HG02970 (cell line): ENCODE measurements around the gene RECQL5.

Source experiments
- ATAC-seq: cut with Tn5 transposase; IDR thresholded peaks from one replicate; pipeline ENCODE4 v1.9.1; 2021; ENCODE audit warnings: mild to moderate bottlenecking, moderate library complexity, moderate number of reproducible peaks; ENCODE audit not compliant: unreplicated experiment, low FRiP score

RECQL5 gene

DNA sequence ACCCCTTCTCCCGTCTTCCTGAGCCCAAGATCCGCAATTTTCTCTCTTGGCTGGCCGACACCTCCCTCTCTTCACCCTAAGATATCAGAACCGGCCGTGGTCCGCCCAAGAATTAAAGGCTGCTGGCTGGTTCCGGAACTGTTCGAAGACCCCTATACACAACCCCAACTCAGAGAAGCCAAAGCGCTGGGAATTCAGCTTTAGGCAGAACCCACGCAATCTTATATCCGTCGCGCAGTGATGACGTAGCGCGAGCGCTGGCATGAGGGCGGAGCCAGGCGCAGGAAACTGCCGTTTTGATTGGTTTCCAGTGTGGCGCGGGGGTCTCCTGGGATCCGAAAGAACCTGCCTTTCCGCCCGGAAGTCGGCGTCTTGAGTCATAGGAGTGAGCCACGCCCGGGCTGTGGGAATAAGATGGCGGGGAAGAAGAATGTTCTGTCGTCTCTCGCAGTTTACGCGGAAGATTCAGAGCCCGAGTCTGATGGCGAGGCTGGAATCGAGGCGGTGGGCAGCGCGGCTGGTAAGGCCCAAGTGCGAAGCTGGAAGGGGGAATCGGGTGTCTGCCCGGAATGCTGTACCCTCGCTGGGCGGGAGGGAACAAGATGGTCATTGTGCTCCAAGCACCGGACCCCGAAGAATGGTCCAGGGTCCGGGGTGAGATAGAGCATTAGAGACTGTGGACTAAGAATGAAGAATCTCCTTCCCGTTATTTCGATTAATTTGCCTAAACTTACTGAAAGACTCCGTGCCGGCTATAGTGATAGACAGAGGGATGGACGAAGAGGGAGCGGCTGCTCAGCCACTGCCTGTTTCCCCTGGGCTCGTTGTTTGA, at the start of gene RECQL5, which contains the start of gene SAP30BP:
Gene RECQL5 (minus strand): TSS at position 196 of the 832 bp plus-strand sequence. CDS start 597 bp downstream, outside the sequence.
Gene SAP30BP (plus strand): TSS at position 380 of the 832 bp plus-strand sequence. CDS start 35 bp downstream, at position 415.
- peak; percentile 82 for ATAC-seq

DNA sequence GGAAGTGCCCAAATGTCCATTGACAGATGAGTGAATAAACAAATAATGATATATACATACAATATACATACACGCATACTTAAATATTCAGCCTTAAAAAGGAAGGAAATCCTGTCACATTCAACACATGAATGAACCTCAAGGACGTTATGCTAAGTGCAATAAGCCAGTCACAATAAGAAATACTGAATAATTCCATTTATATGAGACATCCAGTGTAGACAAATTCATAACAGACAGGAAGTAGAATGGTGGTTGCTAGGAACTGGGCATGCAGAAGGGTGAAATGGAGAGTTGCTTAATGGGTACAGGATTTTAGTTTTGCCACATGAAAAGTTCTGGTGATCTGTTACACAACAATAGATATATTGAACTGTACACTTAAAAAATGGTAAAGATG, 45.5 kb upstream of the RECQL5 start:
- no peak for ATAC-seq

DNA sequence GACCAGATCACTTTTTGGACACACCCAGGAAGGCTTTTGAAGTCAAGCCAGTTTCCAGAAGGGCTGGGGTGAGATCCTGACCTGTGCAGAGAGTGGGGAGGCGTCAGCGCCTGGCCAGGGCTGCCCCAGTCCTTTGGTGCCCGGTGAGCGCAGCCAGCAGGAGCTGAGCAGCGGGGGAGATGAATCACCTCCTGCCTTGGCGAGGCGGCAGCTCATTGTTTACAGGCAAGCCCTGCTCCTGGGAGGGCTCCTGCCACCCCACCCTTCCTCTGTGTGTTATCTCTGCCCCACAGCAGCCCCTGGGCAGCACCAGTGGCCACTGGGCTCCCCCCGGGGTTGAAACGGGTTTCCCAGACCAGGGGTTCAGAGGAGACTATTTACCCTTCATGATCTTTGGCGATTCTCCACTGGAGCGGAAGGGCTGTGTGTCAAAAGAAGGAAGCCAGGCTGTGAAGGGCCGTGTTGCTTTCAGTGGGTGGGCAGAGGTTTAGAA, 40.2 kb upstream of the RECQL5 start:
- no peak for ATAC-seq

DNA sequence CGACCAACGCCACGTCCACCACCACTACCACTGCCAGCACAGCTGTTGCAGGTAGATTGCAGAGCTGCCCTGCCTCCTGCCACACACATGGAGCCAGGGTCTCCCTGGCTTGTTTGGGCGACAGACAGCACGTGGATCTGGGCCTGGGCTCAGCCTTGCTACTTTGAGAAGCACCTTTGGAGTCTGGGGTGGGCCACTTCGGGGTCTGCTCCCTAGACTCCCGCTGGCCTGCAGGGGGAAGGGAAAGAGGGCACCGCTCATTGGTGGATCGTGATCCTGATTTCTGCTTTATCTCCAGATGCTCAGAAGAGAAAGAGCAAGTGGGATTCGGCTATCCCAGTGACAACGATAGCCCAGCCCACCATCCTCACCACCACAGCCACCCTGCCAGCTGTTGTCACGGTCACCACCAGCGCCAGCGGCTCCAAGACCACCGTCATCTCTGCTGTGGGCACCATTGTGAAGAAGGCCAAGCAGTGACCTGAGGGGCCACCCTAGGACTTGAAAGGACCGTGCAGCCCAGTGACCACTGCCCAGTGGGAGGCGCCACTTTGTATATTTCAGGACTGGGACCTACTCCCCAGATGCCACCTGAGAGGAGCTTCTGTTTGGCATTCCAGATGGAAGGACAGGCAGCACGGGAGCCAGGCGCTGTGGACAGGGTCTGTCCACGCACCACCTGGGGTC, 39.2 kb upstream of the RECQL5 start:
- no peak for ATAC-seq

DNA sequence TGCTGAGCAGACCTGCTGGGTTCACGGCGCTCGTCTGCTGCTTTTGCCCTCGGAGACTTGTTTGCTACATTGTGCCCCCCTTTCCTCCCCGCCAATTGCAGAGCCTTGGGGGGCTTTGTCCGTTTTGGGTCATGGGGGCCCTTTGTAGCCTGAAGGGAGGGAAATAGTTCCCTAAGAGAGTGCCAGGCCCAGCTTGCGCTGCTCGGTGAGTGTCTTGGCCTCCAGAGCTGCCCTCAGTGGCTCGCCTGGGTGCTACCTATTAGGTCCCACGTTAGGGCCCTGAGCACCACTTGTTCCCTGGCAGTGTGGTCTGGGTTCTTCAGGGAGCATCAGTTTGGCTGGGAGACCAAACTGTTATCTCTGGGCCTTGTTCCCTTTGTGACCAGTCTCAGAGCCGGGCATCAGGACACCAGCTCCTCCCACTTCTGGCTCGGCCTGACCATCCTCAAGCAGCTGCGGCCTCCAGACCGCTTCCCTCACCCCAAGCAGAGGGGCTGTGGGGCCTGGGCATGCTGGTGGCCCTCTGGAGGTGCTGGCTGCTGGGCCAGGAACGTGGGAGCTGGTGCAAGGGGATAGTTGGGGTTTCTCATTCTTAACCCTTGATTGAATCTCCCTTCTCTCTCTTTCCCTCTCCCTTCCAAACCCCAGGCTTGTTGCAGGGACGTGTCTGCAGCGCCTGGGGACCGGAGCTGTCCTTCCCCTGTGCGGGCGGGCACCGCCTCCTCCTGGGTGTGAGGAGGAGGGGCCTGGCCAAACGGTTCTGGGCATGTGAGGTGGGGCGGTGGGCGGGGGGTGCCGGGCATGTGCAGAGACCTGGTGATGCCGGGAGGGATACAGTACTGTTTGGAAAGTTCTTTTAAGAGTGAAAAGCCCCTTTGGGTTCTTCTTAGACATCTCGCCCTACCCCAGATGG, 38.3 kb upstream of the RECQL5 start:
- no peak for ATAC-seq

DNA sequence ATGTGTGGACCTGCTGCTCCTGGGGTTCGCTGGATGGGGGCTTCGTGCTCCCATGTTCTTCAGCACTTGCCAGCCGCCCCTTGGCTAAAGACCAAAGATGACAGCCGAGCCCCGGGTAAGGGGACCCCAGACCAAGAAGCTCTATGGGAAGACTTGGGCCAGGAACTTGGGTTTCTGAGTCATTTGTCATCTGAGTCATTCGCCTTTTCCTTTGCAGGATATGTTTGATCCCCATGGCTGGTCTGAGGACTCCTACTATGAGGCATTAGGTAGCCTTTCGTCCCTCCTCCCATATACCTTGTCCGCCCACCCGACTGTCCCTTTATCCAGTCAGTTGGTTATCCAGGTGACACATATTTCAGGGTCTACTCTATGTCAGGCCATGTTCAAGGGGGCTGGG, 36.6 kb upstream of the RECQL5 start:
- ATAC-seq: no peak

DNA sequence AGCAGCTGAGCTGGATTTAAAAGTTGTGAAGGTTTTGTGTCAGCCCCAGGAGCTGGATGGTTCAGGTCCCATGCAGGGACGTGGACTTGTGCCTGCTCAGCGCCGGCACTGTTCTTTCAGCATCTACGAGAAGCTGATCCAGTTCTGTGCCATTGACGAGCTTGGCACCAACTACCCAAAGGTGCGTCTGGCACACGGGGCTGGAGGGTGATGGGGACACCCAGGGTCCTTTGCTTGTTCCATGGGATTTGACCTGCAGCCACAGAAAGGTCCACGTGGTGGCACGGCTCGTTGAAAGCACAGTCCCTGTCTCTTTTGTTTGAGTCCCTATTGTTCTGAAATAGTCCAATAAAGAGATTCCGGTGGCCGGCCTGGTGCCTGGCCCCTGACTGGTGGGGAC, 36.2 kb upstream of the RECQL5 start:
- ATAC-seq: no peak

DNA sequence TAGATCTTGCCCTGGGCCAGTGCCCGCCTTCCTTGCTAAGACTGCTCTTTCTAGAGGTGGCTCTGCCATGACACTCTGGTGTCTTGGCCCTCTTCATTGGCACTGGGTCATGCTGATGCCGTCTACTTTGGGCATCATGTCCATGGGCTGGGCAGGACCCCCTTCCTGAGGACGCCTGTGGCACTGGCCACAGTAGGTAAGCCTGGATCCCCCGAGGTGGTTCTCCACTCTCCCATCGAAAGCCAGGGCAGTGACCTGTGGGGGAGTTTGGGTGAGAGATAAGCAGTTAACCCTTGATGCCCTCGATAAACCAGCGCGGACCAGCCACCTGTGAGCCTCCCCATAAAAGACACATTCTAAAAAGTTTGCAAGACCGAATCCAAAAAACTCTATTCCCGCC, 34.3 kb upstream of the RECQL5 start:
- no peak for ATAC-seq

DNA sequence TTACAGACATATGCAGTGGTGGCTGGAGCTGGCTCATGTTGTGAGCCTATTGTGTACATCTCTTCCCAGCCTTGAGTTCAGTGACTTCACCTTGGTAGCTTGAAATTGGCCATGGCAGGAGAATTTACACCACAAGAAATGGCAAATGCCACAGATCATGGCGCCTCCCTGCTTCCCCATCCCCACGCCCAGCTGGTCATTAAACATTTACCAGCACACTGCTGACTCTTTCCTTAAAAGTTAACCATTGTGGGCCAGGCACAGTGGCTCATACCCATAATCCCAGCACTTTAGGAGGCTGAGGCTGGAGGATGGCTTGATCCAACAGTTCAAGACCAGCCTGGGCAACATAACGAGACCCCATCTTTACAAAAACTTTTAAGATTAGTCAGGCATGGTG, 31.7 kb upstream of the RECQL5 start:
- ATAC-seq: no peak

DNA sequence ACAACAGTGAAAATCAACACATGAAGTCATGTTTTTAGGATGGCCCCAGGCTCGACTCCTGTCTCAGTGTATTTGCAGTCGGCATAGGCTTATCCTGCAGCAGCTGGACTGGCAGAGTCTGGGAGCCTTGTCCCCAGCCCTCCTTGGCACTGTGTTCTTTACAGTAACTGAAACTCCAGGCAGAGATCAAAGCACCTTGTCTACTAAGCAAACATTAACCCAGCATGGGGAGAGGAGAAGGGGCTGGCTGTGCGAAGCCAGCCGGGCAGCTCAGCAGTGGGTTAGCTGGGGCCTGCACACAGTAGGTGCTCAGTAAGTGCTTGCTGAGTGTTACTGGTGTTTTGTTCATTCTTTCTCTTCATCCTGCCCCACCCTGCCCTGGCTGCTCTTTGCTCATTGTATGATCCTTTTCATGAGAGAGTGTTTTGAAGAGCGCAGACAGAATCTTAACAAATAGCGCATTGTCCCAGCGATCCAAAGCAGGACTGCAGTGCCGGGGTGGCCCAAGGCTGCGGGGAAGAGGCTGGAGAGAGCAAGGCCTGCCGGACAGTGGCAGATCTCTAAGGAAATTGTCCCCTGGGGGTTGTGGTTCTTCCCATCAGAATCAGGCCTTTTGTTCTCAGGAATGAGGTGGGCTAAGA, 30.8 kb upstream of the RECQL5 start:
- no peak for ATAC-seq

DNA sequence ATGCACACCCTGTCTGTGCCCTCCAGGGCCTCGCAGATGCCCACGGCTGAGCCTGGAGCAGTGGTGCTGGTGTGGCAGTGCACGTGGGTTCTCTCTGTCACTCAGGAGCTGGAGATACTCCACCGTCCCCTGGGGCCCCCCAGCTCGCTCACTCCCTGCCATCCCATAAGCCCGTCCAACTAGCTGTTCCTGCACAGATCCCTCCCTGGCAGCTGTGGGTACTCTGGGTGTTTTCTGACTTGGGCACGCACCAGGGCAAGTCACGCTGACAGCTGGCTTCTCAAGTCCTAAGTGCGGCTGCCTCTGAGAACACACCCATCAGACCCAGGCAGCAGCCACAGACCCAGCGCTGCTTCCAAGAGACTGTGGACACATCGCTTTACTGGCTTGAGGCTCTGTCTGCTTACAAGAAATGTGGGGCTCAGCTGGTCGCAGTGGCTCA, 28.9 kb upstream of the RECQL5 start:
- ATAC-seq: no peak

DNA sequence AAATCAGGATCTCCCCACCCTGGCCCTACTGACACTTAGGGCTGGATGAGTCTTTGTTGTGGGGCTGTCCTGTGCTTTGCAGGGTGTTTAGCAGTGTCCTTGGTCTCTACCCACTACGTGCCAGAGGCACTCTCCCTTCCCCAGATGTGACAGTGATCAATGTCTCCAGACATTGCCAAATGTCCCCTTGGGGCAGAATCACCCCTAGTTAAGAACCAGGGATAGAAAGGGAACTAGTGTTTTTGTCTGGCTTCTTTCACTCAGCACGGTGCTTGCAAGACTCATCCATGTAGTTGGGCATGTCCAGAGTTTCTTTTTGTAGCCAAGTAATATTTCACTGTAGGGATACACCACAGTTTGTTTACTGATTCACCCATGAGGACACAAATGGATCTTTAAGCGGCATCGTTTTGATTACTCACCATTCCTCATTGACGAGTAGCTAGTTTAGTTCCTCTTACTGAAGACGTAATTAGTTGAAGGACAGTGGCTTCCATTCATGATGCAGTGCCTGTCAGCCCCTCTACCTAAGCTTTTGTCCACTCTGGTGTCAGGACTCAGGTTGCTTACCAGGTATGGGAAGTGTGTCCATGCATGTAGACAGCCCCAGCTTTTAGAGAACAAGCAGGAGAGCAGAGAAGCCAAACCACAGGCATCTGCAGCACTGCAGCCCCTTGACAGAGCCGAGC, 28.3 kb upstream of the RECQL5 start:
- no peak for ATAC-seq

DNA sequence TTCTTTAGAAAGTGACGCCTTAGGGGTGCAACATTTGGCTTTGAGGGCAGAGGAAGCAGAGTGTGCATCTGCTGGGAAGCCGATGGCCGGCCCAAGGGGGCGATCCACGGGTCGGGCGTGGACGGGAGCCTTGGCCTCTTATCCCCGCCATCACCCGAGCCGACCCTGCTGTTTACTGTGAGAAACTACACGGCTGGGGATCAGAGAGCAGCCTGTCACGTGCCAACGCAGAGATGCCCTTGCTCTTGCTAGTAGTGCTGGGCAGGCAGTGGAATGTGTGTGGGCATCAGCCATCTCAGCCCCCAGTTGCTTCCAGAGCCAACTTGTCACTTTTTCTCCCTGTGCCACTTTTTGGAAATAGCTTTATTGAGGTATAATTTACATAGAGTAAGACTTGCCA, 27.6 kb upstream of the RECQL5 start:
- no peak for ATAC-seq

DNA sequence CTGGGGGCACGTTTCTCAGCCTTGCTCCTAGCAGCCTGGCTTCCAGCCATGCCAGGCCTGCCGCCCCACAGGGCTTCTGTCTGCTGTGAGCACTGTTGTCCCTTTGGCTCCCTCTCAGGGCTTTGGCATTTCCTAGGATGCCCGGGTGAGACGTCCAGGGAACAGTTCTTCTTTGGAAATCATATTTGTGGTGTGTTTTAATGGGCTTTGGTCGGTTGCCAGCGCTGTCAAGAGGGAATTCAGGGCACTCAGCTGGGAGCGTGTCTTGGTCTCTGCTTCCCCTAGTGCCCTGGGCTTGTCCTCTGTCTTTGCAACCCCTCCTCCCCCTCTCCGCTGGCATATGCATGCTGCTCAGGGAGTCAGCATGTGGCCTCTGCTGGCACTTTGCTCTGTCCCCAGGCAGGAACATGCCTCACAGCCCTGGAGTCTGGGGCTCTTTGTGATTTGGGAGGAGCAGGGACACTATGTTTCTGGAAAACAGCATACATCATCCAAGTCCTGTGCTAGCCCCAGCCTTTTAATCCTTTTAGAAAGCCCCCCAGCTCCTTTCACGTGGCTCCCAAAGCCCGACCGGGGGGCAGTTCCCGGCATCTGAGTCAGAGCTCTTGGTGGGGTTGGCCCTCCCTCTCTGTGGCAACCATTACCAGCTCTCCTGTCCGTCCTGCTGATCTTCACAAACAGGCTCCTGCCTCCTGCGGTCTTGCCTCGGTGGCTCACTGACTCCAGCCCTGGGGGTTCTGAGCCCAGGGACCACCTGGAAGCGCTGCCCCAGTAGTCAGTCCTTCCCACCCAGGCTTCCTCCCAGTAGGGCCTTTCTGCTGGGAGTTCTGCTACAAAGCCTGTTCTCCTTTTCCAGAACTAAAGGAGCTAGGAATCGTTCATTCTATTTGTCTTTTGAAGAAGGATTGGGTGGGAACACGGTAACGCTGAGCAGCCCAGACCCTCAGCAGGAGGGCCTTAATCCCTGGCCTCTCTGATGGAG, 26.8 kb upstream of the RECQL5 start:
- ATAC-seq: no peak

DNA sequence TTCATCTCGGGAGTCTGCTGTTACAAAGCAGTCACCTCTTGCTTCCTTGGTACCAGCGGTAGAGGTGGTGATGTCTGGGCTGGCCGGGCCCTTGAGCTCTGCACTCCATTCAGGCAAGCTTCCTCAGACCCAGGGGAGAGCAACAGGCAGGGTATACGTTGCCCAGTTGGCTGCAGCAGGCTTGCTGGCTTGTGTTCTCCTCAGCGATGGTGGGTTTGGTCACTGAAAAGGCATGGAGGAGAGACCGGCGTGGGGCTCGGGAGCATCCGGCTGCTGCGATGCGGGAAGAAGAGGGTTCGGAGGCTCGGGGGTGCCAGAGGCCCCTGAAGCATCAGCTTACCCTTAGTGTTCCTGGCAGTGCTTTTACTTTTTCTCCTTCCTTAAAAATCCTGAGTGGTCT, 26.0 kb upstream of the RECQL5 start:
- ATAC-seq: no peak

DNA sequence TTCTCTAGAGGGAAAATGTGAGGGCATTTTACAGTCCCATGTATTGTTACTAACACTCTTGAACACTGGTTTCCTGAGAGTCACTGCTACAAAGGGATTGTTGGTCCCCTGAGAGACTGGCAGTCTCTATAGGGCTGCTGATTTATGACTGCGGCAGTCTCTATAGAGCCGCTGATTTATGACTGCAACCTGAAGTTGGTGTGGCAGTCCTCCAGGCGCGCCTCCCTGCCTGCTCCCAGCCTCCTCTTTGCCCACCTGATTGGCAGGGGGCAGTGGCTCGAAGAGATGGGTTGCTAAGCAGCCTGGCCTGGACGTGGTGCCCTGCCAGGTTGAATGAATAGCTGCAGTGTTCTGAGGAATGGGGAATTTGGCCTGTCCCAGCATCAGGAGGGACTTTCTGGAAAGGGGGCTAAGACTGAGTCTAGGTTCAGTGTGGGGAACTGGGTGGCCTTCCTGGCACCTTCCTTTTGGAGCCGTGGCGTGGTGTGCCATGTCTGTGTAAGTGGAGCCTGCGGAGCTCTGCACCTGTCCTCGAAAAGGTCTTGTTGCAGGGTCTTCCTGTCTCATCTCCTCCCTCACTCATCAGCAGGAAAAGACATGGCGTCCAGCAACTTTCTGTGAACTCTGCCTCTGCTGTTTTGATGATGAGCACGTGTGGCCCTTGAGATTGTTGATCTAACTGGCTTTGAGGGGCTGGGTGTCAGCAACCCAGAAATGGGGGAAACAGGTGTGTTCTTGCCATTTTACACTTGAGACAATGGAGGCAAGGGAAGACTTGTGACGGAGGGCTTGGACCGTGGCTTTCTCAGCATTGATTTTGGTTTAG, 25.1 kb upstream of the RECQL5 start:
- ATAC-seq: no peak

DNA sequence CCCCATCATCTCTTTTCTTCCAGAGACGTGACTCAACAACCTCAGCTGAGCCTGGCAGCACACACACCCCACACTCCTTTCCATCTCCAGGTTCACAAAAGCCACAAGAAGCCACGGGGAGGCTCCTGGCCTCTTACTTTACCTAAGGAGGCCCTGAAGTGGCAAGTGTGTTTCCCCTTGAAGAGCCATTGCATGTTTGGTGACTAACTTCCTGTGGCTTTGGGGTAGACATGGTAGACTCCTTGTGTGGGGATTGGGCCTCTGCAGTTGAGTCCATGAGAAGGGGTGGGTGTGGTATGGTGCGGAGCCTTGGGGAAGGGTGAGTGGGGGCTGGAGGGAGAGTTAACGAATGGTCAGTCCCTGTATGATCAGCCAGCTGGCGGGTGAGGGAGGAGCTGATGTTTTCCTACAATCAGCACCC, 24.4 kb upstream of the RECQL5 start:
- ATAC-seq: no peak
